Breast epithelium (tissue), 3 donors: ENCODE results near the gene CACHD1.

ENCODE experiments used
- CTCF ChIP-seq, 3 donors: fragments of 450-650 bp; IDR thresholded peaks; one replicate each; pipeline ENCODE4 v1.5.1; 2016 to 2017; ENCODE audit warnings: antibody characterized with exemption in 3 of 3, mild to moderate bottlenecking in 3 of 3, moderate library complexity in 3 of 3
- POLR2A ChIP-seq: fragments of 450-650 bp; IDR thresholded peaks from one replicate; pipeline ENCODE4 v1.6.1; 2016; ENCODE audit warnings: antibody characterized with exemption, mild to moderate bottlenecking, moderate library complexity

- TF ChIP-seq CTCF (IDR thresholded peaks at IDR 0.05) (no peak), POLR2A (no peak)
Measured at GRCh38 chr1:64518692-64519481, 49.0 kb downstream of the CACHD1 start.
